RCC 7860 (cell line): ENCODE data around the gene RRAGC.
"Not testable (repeated sequence)": the region's sequence is repeated elsewhere in the genome, so short reads cannot be mapped to it uniquely, and the experiment has no call there.

Experiments
- DNase-seq: peaks from one replicate; pipeline ENCODE4 v3.0.0-alpha.2; 2015; ENCODE audit warnings: low spot score
- FAIRE-seq: peaks from 2 replicates; lab custom pipeline; 2012; peaks lifted over from hg19 to GRCh38; lab: Jason Lieb, UNC

Gene RRAGC

GRCh38 chr1:38860454-38860795 is 853 bp upstream of the RRAGC start:
- DNase-seq, result no peak
- no peak for FAIRE-seq

- peak; percentile 41 for DNase-seq
- FAIRE-seq, result no peak
These were observed 575 bp downstream of the RRAGC start for GRCh38 chr1:38858833-38859560.

- no peak for FAIRE-seq
These were observed 6.8 kb downstream of the RRAGC start for GRCh38 chr1:38852780-38853179.

GRCh38 chr1:38848071-38848470 is 11.5 kb downstream of the RRAGC start:
- no peak for FAIRE-seq
- DNase-seq, result no peak

More at GRCh38 chr1:38852780-38853179, 6.8 kb downstream of the RRAGC start:
- DNase-seq, result no peak

GRCh38 chr1:38846210-38846609 is 13.4 kb downstream of the RRAGC start:
- FAIRE-seq (no peak), DNase-seq (no peak)

- DNase-seq, FAIRE-seq: not testable (repeated sequence)
These were observed 14.5 kb downstream of the RRAGC start for GRCh38 chr1:38845088-38845487.

GRCh38 chr1:38840281-38840680 is 19.3 kb downstream of the RRAGC start:
- FAIRE-seq (no peak), DNase-seq (no peak)

GRCh38 chr1:38839363-38839762 is 20.2 kb downstream of the RRAGC start:
- no peak for FAIRE-seq

GRCh38 chr1:38836316-38836715 is 23.3 kb downstream of the RRAGC start:
- DNase-seq, FAIRE-seq: not testable (repeated sequence)

More at GRCh38 chr1:38839363-38839762, 20.2 kb downstream of the RRAGC start:
- DNase-seq, result no peak

GRCh38 chr1:38834937-38835827 is 24.4 kb downstream of the RRAGC start:
- DNase-seq, result peak; percentile 68
- FAIRE-seq, result peak; percentile 71

- FAIRE-seq (no peak), DNase-seq (no peak)
These were observed 25.3 kb downstream of the RRAGC start for GRCh38 chr1:38834221-38834782.

- no peak for DNase-seq
- no peak for FAIRE-seq
These were observed 26.4 kb downstream of the RRAGC start for GRCh38 chr1:38833146-38833545.

- no peak for DNase-seq
- no peak for FAIRE-seq
These were observed 27.2 kb downstream of the RRAGC start for GRCh38 chr1:38832370-38832734.

GRCh38 chr1:38831731-38832369 is 27.7 kb downstream of the RRAGC start:
- no peak for FAIRE-seq
- DNase-seq, result no peak

GRCh38 chr1:38829368-38829767 is 30.2 kb downstream of the RRAGC start:
- DNase-seq (no peak), FAIRE-seq (no peak)

GRCh38 chr1:38827318-38827717 is 32.3 kb downstream of the RRAGC start:
- FAIRE-seq (no peak), DNase-seq (no peak)

- DNase-seq, result no peak
- no peak for FAIRE-seq
These were observed 32.7 kb downstream of the RRAGC start for GRCh38 chr1:38826886-38827285.

GRCh38 chr1:38826262-38826661 is 33.3 kb downstream of the RRAGC start:
- DNase-seq, result no peak
- no peak for FAIRE-seq

- FAIRE-seq (no peak), DNase-seq (no peak)
These were observed 38.7 kb downstream of the RRAGC start for GRCh38 chr1:38820860-38821259.

- FAIRE-seq, result no peak
- no peak for DNase-seq
These were observed 40.1 kb downstream of the RRAGC start for GRCh38 chr1:38819516-38819915.

GRCh38 chr1:38819040-38819439 is 40.5 kb downstream of the RRAGC start:
- FAIRE-seq (no peak), DNase-seq (no peak)
